ENCODE results near the gene FCAMR.

FCAMR gene

GRCh38 chr1:207018707-207019106 lies 48.4 kb upstream of the FCAMR start:
- no peak overlapping the region for H3K4me3 ChIP-seq (ENCODE audit: low read length)
- H4K20me1 ChIP-seq (ENCODE audit: control insufficient read depth, insufficient read depth, low read depth, low read length) = no peaks in the 10 kb centered on the region
- H3K9me3 ChIP-seq (ENCODE audit: control insufficient read depth, insufficient read depth, low read length) = no peaks in the 10 kb centered on the region
- no peak overlapping the region for H3K4me2 ChIP-seq (ENCODE audit: low read length)
- no peak for TF ChIP-seq CTCF (IDR thresholded peaks at IDR 0.05; ENCODE audit: low read depth, low read length, poor library complexity, severe bottlenecking)
- TF ChIP-seq EZH2phosphoT487 (IDR thresholded peaks at IDR 0.05; ENCODE audit: borderline replicate concordance, low read length) = no peak
- no peak overlapping the region for H3K27ac ChIP-seq (ENCODE audit: low read depth, low read length)
- no peaks in the 10 kb centered on the region for H3K4me1 ChIP-seq (ENCODE audit: control insufficient read depth, low read length)
- H3K79me2 ChIP-seq (ENCODE audit: control insufficient read depth, low read length) = no peaks in the 10 kb centered on the region
- H3K9me2 ChIP-seq (replicated peaks; ENCODE audit: control insufficient read depth, low read length) = no peaks in the 10 kb centered on the region
- no peaks in the 10 kb centered on the region for H3F3A ChIP-seq (ENCODE audit: control insufficient read depth, insufficient read depth)
- peaks cover 36% of the 10 kb centered on the region for H3K27me3 ChIP-seq (ENCODE audit: control insufficient read depth, low read length)
- H3K36me3 ChIP-seq (ENCODE audit: control insufficient read depth, low read length) = no peaks in the 10 kb centered on the region

- no peaks in the 10 kb centered on the region for H3K36me3 ChIP-seq (ENCODE audit: control insufficient read depth, low read length)
- no peak overlapping the region for H3K27ac ChIP-seq (ENCODE audit: low read depth, low read length)
- no peaks in the 10 kb centered on the region for H3F3A ChIP-seq (ENCODE audit: control insufficient read depth, insufficient read depth)
- H3K27me3 ChIP-seq (ENCODE audit: control insufficient read depth, low read length) = peaks cover 42% of the 10 kb centered on the region
- no peak overlapping the region for H3K4me2 ChIP-seq (ENCODE audit: low read length)
- no peaks in the 10 kb centered on the region for H3K9me2 ChIP-seq (replicated peaks; ENCODE audit: control insufficient read depth, low read length)
- TF ChIP-seq EZH2phosphoT487 (IDR thresholded peaks at IDR 0.05; ENCODE audit: borderline replicate concordance, low read length) = no peak
- no peak for TF ChIP-seq CTCF (IDR thresholded peaks at IDR 0.05; ENCODE audit: low read depth, low read length, poor library complexity, severe bottlenecking)
- no peaks in the 10 kb centered on the region for H3K4me1 ChIP-seq (ENCODE audit: control insufficient read depth, low read length)
- H4K20me1 ChIP-seq (ENCODE audit: control insufficient read depth, insufficient read depth, low read depth, low read length) = no peaks in the 10 kb centered on the region
- H3K9me3 ChIP-seq (ENCODE audit: control insufficient read depth, insufficient read depth, low read length) = no peaks in the 10 kb centered on the region
- no peaks in the 10 kb centered on the region for H3K79me2 ChIP-seq (ENCODE audit: control insufficient read depth, low read length)
- no peak overlapping the region for H3K4me3 ChIP-seq (ENCODE audit: low read length)
Observed at GRCh38 chr1:207017615-207018559, 47.6 kb upstream of the FCAMR start.

GRCh38 chr1:207015791-207016190 lies 45.5 kb upstream of the FCAMR start:
- Histone ChIP-seq H3K27me3 (ENCODE audit: control insufficient read depth, low read length) (peaks cover 43% of the 10 kb centered on the region), H3K4me3 (ENCODE audit: low read length) (no peak overlapping the region)

More at GRCh38 chr1:207015791-207016190, 45.5 kb upstream of the FCAMR start:
- Histone ChIP-seq H3K4me1 (ENCODE audit: control insufficient read depth, low read length) (no peaks in the 10 kb centered on the region), H3F3A (ENCODE audit: control insufficient read depth, insufficient read depth) (no peaks in the 10 kb centered on the region), H3K36me3 (ENCODE audit: control insufficient read depth, low read length) (no peaks in the 10 kb centered on the region), H3K79me2 (ENCODE audit: control insufficient read depth, low read length) (no peaks in the 10 kb centered on the region), H3K4me2 (ENCODE audit: low read length) (no peak overlapping the region), H3K27ac (ENCODE audit: low read depth, low read length) (no peak overlapping the region), H3K9me3 (ENCODE audit: control insufficient read depth, insufficient read depth, low read length) (no peaks in the 10 kb centered on the region), H4K20me1 (ENCODE audit: control insufficient read depth, insufficient read depth, low read depth, low read length) (no peaks in the 10 kb centered on the region), H3K9me2 (replicated peaks; ENCODE audit: control insufficient read depth, low read length) (no peaks in the 10 kb centered on the region)
- TF ChIP-seq CTCF (IDR thresholded peaks at IDR 0.05; ENCODE audit: low read depth, low read length, poor library complexity, severe bottlenecking) (no peak), EZH2phosphoT487 (IDR thresholded peaks at IDR 0.05; ENCODE audit: borderline replicate concordance, low read length) (no peak)
